GM20431 (cell line): ENCODE measurements around the gene CYP2S1.

Experiments
- in situ Hi-C: fragments of 300-500 bp; cut with MseI, MboI; formaldehyde crosslinking; loops from one replicate; pipeline ENCODE4 v1.15.0; 2020; ENCODE audit warnings: low sequenced_read_pairs; ENCODE audit not compliant: unreplicated experiment

The CYP2S1 gene

GRCh38 chr19:41249707-41250423, 56.8 kb downstream of the CYP2S1 start:
- in situ Hi-C loops: no loop called here

- in situ Hi-C loops: no loop called here
These were observed 60.6 kb downstream of the CYP2S1 start for GRCh38 chr19:41253660-41254059.

DNA sequence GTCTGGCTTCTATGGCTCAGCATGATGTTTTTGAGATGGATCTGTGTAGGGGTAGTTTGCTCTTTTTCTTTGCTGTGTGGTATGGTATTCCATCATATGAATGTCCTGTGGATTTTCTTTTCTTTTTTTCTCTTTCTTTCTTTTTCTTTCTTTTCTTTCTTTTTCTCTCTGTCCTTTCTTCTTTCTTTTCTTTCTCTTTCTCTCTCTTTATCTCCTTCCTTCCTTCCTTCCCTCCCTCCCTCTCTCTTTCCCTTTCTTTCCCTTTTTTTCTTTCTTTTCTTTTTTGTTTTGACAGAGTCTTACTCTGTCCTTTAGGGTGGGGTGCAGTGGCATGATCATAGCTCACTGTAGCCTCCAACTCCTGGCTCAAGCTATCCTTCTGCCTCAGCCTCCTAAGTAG, 62.2 kb downstream of the CYP2S1 start:
- in situ Hi-C loops: no loop called here
